GM21528 (cell line): ENCODE data around the gene PDGFRB.

Source experiments
- ATAC-seq: cut with Tn5 transposase; IDR thresholded peaks from one replicate; pipeline ENCODE4 v1.9.1; 2021; ENCODE audit warnings: mild to moderate bottlenecking, moderate library complexity; ENCODE audit not compliant: unreplicated experiment, low FRiP score

Gene PDGFRB

DNA sequence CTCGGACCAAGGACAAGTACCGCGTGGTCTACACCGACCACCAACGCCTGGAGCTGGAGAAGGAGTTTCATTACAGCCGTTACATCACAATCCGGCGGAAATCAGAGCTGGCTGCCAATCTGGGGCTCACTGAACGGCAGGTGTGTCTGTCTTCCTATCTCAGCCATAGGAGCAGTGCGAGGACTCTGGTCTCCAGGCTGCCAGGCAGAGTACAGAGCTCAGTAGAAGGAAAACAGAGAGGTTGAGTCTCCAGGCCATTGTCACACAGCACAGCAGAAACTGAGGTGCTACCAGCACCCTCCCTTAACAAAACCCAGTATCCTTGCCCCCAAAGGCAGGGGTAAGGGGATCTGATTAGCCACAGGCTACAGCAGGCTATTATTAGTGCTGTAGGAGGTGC lies 27.1 kb upstream of the PDGFRB start:
- ATAC-seq = no peak

DNA sequence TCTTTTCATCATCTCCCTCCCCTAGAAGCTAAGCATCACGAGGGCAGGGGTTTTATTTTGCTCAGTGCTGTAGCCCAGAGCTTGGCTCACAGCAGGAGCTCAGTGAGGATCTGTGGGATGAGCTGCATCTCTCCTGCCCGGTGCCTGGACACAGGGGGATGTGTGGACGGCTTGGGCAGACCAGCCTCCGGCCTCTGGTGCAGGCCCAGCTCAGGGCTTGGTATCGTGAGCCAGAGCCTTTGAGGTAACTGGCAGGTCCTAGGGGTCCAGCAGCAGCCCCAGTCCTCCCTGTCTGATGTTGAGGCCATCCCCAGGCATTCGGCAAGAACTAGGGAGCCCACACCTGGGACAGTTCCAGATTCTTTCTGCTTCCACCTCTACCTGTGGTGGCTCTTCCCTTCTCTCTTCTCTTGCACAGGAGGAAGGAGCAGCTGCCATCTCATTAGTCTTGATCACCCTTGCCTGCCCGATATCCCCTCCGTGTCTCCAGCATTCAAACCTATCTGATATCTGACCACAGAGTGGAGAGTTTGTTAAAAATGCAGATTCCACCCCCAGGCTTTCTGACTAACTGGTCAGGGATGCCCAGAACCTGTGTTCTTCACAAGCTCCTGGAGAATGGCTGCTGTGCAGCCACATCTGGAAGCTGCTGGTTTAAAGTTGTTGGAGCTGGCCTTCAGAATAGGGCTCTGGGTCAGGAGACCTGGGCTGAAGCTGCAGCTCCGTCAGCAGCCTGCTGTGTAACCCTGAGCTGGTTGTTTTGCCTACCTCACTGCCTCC lies 26.3 kb upstream of the PDGFRB start:
- no peak for ATAC-seq

GRCh38 chr5:150181027-150181426 lies 25.4 kb upstream of the PDGFRB start:
- ATAC-seq = no peak

GRCh38 chr5:150180241-150181026 lies 24.8 kb upstream of the PDGFRB start:
- ATAC-seq = no peak

GRCh38 chr5:150179019-150179620 lies 23.5 kb upstream of the PDGFRB start:
- ATAC-seq = no peak

DNA sequence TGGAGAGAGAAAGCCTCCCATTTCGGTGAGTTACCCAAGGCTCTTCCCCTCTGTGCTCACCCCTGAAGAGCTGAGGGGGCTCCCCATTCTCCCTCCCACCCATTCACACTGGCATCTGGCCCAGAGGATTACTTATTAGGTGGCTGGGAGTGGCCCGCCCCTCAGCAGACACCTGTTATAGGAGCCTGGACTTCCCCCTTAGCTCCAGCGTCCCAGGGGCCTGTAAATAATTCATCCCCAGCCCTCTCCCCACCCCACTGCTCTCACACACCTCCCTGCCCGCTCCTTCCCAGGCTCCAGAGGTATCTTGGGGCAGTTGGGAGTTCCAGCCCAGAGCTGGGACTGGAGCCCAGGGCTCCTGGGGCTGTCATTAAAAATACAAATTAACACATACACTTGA lies 22.6 kb upstream of the PDGFRB start:
- no peak for ATAC-seq

DNA sequence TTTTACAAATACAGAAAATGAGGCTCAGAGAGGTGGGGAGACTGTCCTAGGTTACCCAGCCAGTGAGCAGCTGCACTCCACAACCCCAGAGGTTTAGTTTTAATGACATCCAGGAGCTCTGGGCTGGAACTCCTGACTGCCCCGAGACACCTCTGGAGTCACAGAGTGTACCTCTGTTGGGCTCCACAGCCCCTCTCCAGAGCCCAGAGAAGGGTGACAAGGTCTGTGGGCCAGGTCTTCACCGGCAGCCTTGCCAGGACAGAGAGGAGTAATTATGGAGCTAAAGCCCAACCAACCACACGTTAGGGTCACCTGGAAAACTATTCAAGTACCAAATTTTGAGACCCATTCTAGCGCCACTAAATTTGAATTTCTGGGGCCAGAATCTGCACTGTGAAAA lies 22.1 kb upstream of the PDGFRB start:
- no peak for ATAC-seq

GRCh38 chr5:150176745-150177477 lies 21.3 kb upstream of the PDGFRB start:
- ATAC-seq = no peak

- no peak for ATAC-seq
Measured at GRCh38 chr5:150175536-150175935, 19.9 kb upstream of the PDGFRB start.

- ATAC-seq = no peak
Measured at GRCh38 chr5:150175076-150175475, 19.4 kb upstream of the PDGFRB start.

- no peak for ATAC-seq
Measured at GRCh38 chr5:150174285-150174684, 18.6 kb upstream of the PDGFRB start.

DNA sequence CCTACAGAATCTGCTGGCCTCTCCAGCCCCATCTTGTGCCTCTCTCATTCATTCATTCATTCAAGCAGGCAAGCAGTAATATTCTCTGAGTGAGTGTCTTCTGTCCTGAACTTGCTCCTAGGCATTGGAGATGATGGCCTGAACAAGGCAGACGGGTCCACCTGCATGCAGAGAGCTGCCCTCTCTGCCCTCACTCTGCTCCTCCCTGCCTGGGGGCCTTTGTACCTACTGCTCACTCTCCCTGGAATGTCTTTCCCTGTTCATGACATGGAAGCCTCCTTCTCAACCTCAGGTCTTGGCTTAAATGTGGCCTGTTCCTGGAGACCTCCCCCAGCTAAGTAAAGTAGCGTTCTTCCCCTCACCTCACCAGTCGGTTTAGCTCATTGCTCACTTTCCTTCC lies 17.5 kb upstream of the PDGFRB start:
- ATAC-seq = no peak

DNA sequence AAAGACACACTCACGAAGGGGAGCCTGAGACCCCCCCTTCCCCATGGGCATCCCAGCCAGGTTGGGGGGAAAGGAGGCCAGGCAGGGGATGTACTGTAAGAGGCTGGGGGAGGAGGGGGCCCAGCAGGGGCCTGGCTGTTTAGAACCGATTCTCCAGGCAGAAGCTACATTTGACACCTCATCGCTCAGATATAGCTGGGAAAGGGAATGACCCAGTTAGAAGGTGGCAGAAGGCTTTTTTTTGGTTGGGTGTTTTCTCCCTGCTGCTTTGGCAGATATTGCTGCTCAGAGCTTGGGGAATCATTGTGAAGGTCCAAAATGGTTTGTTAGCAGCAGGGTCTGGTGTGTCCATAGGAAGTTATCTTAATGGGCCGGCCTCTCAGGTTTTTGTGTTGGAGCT lies 16.9 kb upstream of the PDGFRB start:
- ATAC-seq = no peak

DNA sequence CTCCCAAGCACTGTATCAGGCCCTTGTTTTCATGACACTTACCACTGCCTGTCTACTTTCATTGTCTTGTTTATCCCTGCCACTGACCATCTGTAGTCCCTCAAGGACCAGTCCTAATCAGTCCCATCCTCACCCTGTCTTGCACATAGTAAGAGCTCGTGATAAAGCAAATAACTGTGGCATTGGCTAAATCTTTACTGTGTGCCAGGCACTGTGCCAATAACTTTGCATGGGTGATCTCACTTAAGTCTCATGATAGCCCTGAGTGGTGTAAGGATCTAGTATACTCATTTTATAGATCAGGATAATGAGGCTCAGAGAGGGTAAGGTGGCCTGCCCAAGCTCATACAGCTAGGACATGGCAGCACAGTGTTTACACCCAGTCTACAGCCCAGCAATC lies 16.5 kb upstream of the PDGFRB start:
- ATAC-seq = no peak

DNA sequence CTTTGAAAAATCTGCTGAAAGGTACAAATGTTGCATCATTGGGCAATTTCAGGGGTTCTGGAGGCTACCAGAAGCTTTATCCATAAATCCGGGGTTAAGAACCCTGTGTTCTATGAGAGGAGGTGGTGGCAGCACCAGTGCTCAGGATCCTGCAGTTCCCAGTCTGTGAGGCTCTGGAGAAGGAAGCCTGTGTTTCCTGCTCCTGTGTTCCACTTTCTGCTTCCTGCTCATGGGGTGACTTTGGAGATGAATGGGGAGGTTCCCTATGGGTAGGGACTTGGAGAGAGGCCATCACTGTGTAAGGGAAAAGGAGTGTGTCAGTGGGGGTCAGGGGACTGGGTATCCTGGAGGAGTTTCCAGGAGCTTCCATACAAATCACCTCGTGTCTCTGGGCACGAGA lies 13.2 kb upstream of the PDGFRB start:
- no peak for ATAC-seq

DNA sequence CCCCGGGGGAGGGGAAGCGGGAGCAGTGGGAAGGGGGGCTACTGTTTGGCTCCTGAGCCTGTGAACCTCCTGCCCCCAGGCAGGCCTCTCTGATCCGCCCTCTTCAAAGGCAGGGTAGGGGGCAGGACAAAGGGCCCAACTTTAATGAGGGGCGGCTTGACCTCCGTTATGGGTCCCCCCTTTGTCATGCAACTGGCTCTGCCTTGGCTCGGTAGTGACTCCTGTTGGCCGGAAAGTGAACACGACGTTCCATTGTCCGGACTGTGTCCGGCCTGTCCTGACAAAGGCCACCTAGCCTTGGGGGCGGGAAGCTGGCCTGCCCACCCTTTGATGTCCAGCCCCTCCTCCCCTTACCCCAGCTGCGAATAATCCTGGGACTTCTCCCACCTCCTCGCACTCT lies 12.3 kb upstream of the PDGFRB start:
- no peak for ATAC-seq

DNA sequence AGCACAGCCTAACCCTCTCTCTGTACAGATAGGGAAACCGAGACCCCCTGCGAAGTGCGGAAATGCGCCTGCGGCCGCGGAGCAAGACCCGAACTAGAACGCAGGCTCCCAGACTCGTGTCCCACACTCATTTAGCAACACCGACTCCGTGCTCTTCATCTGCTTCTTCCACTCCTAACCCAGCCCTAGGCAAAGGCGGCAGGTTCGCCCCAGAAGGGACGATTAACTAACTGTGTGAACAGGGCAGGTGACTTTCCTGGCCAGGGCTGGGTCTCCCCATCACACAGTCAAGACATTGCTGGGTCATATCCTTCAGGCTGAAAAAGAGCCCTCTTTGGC lies 11.8 kb upstream of the PDGFRB start:
- no peak for ATAC-seq

DNA sequence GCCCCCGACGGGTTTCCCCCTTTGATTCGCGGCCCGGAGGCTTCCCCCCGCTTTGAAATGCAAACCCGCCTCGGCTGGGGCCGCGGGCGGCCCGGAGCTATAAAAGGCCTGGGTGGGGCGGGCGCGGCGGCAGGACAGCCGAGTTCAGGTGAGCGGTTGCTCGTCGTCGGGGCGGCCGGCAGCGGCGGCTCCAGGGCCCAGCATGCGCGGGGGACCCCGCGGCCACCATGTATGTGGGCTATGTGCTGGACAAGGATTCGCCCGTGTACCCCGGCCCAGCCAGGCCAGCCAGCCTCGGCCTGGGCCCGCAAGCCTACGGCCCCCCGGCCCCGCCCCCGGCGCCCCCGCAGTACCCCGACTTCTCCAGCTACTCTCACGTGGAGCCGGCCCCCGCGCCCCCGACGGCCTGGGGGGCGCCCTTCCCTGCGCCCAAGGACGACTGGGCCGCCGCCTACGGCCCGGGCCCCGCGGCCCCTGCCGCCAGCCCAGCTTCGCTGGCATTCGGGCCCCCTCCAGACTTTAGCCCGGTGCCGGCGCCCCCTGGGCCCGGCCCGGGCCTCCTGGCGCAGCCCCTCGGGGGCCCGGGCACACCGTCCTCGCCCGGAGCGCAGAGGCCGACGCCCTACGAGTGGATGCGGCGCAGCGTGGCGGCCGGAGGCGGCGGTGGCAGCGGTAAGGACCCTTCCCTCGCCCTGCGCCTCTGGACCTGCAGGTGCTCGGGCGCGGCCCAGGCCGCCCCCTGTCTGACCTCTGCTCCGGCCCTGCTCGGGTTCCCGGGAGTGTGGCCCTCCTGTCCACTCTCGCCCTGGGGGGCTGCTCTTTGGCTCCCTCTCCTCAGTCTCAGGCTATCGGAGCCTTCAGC lies 11.2 kb upstream of the PDGFRB start, which contains the start of gene CDX1:
Gene CDX1, plus strand, starts transcription at position 129 of the 862 bp plus-strand sequence. Its CDS starts 99 bp downstream, at position 228.
- no peak for ATAC-seq

GRCh38 chr5:150166037-150166649 lies 10.5 kb upstream of the PDGFRB start:
- ATAC-seq = no peak
